Activated naive CD4-positive, alpha-beta T cell treated with anti-CD3 and anti-CD28 coated beads, Interleukin-2, amount 10 ng/mL, durations not matched to agents 7 days and 5 days (primary cell): Measurements from ENCODE around the gene CNOT1.

Source experiments
- CTCF ChIA-PET: fragments of 350-600 bp; sonication (Branson Sonifier 250); formaldehyde crosslinking; loops from one replicate; lab custom pipeline; 2021; ENCODE audit warnings: antibody characterized with exemption; lab: Charles Lee
- DNase-seq: peaks from one replicate; pipeline ENCODE4 v3.0.0-alpha.2; 2020
- H3K27ac Mint-ChIP-seq: one replicate; pipeline ENCODE4 v1.8.0; 2021; ENCODE audit warnings: mild to moderate bottlenecking, moderate library complexity, mixed read lengths
- H3K27me3 Mint-ChIP-seq: one replicate; pipeline ENCODE4 v1.8.0; 2021; ENCODE audit warnings: mild to moderate bottlenecking, mixed read lengths
- H3K36me3 Mint-ChIP-seq: one replicate; pipeline ENCODE4 v1.8.0; 2021; ENCODE audit warnings: mixed read lengths
- H3K4me1 Mint-ChIP-seq: one replicate; pipeline ENCODE4 v1.8.0; 2021; ENCODE audit warnings: mixed read lengths
- H3K4me3 Mint-ChIP-seq: one replicate; pipeline ENCODE4 v1.8.0; 2021; ENCODE audit warnings: mild to moderate bottlenecking, moderate library complexity, mixed read lengths
- H3K9me3 Mint-ChIP-seq: one replicate; pipeline ENCODE4 v1.8.0; 2021; ENCODE audit warnings: mixed read lengths

The CNOT1 gene

DNA sequence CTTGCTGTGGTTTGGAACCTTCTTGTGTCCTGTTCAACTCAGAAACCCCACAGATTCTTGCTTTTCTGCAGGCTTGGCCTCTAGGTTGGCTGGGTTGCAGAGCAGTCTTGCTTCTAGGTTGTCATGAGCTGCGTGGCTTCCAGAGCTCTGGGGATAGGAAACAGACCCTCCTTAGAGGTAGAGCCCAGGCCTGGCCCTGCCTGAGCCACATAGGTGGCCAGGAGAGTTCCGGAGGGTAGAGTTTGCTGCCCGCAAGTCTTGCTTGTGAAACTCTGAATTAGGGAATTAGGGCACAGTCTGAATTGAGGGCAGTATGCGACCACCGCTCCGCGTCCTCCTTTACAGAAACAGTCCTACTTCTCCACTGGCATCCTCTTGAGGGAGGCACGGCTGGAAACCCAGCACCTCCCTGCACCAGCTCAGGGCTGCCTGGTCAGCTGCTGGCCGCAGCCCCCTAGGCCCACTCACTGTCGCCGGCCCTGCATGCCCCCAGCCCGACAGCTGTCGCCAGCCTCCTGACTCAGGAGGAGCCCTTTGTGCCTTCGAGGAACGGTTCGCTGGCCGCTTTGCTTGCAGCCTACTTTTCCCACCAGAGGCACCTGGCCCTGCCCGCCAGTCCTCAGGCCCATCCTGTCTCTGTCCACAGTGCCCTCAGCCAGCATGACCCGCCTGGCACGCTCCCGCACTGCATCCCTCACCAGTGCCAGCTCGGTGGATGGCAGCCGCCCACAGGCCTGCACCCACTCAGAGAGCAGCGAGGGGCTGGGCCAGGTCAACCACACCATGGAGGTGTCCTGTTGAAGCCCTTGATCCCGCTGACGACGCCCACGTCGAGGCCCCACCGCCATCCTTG lies 118.6 kb downstream of the CNOT1 start:
- Mint-ChIP-seq H3K4me1 (peaks cover 9% of the 10 kb centered on the region), H3K27ac (no peak overlapping the region)
- CTCF ChIA-PET = interaction anchor here (1.1 to 4.4 kb wide), 5 partner anchors 9 to 245 kb away, joined by 3 to 42 read pairs (median 6); partner anchors contain the start of gene SLC38A7

DNA sequence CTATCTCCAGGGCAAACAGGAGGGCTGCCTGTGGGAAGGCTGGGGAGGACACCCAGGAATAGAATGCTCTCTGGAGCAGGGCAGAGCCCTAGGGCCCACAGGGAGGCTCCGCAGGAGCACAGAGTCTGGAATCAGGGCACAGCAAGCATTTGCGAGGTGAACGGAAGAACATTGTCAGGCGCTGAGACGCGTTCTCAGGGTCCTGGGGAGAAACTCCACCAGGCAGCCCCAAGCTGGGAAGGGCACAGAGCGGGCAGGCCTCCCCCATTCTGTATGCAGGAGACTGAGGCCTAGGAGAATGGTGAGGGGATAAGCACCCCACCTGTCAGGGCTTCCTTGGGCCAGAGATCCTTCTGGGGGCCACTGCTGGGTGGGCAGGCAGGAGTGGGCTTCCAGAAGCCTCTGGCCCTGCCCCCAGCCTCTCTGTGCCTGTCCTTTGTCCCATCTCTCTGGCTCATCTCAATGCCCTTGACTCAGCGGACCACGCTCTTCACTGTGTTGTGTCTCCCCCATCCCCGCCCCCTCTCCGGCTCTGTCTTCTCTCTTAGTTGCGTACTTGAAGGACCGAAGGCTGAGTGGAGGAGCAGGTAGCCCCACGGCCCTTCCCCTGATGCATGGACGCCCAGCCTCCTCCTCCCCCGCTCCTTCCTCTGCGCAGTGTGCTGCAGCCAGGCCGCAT lies 119.4 kb downstream of the CNOT1 start:
- no peaks in the 10 kb centered on the region for H3K36me3 Mint-ChIP-seq
- H3K9me3 Mint-ChIP-seq = no peaks in the 10 kb centered on the region
- H3K27me3 Mint-ChIP-seq = peaks cover 4% of the 10 kb centered on the region
- CTCF ChIA-PET = interaction anchor here (4.4 kb wide), 1 partner anchor 246 kb away, joined by 42 read pairs; no protein-coding TSS in a partner anchor
- H3K4me1 Mint-ChIP-seq = peaks cover 6% of the 10 kb centered on the region
- no peak overlapping the region for H3K27ac Mint-ChIP-seq
- DNase-seq = no peak
- H3K4me3 Mint-ChIP-seq = no peak overlapping the region

More for the DNA sequence above, 118.6 kb downstream of the CNOT1 start:
- Mint-ChIP-seq H3K27me3 (peaks cover 4% of the 10 kb centered on the region), H3K36me3 (no peaks in the 10 kb centered on the region), H3K4me3 (no peak overlapping the region), H3K9me3 (no peaks in the 10 kb centered on the region)
- DNase-seq = no peak

DNA sequence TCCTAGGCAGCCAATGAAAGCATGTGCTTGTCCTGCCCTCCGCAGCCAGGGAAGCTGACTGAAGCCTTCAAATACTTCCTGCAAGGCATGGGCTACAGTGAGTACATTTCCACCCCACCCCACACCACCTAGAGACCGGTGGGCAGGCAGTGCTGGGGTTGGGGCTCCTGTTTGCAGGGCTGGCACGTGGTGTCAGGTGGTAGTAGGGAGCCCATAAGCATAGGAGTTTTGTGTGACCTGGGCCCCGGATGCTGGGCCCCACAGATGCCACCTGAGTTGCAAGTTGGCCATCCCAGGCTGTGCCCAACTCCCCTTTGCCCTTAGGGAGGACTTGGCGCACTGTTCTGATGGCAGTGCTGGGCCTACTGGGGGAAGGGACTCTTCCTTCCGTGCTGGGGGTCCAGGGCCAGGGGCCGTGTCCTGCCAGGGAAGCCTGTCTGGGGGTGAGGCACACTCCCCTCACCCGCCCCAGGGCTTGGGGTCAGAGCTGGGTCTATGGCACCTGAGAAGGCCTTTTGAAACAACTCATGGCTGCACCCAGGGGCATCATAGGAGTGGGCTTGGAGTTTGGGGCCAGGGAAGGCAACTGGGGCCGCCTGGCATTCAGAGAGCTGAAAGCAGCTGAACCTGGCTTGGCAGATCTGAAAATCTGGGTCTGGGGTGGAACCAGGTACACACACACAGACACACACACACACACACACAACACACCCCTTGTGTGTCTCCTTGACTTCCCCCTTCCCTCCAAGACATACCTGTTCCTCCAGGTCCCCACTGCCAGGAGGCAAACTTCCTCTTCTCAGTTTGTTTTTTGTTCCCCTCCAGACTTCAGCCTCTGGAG lies 120.2 kb downstream of the CNOT1 start:
- CTCF ChIA-PET = interaction anchor here (0.9 kb wide), 1 partner anchor 9 kb away, joined by 3 read pairs; no protein-coding TSS in a partner anchor
- H3K4me1 Mint-ChIP-seq = no peaks in the 10 kb centered on the region
- no peak overlapping the region for H3K4me3 Mint-ChIP-seq
- H3K9me3 Mint-ChIP-seq = no peaks in the 10 kb centered on the region
- peaks cover 4% of the 10 kb centered on the region for H3K27me3 Mint-ChIP-seq
- no peak overlapping the region for H3K27ac Mint-ChIP-seq
- H3K36me3 Mint-ChIP-seq = no peaks in the 10 kb centered on the region
- no peak for DNase-seq

DNA sequence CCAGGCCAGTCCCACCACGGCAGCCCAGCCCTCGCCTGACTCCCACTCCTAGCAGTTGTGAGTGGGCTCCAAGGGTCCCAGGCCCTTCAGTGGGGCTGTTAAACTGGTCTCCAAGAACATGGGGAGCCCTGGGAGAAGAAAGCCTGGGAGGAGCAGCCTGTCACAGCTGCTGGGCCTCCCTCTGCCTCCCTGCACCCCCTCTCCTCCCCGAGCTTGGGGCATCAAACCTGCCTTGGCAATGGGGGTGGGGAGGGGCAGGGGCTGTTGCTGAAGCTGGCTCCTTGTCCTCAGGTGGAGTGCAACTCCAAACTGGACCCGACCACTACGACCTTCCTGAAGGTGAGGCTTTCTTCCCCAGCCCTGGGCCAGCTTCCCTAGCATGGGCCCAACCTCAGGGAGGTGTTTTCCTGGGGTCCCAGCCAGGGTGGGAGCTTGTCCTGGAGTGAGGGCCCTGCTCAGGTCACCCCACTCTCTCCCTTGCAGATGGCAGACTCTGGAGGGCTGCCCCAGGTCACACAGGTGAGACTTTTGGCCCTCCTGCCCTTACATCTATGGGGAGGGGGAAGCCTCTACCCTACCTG lies 120.9 kb downstream of the CNOT1 start:
- Mint-ChIP-seq H3K27me3 (peaks cover 4% of the 10 kb centered on the region), H3K4me1 (no peaks in the 10 kb centered on the region), H3K27ac (no peak overlapping the region), H3K9me3 (no peaks in the 10 kb centered on the region), H3K4me3 (no peak overlapping the region), H3K36me3 (no peaks in the 10 kb centered on the region)
- CTCF ChIA-PET = interaction anchor here (0.9 kb wide), 1 partner anchor 10 kb away, joined by 3 read pairs; no protein-coding TSS in a partner anchor
- no peak for DNase-seq

DNA sequence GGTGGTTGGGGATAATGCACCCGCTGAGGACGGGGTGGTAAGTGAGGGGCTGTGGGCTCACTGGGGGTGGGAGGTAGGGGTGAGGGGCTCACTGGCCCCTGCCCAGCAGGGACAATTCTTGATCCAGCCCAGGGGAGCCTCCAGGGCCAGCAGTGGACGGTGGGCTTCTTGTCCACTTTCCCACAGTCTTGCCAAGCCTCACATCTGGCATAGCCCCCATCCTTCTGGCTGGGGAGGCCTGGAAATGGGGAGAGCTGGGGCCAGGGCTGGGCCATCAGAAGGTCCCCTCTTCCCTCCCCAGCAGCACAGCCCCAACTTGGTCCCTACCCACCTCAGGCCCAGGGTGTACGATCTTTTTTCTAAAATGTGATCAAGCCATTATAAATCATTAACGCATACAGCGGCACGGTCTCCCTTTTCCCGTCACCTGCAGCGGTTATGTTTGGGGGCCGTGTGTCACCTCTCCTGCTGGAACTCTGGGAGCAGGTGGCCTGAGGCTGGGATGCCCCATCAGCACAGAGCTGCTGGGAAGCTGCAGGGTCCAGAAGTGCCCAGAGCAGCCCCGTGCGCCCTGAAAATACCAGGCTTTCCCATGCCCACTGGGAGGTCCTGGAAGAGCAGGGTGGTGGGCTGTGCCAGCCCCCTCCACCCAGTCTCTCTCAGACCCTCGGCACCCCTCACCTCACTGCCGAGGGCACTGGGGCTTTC lies 121.5 kb downstream of the CNOT1 start:
- H3K27me3 Mint-ChIP-seq = peaks cover 7% of the 10 kb centered on the region
- H3K27ac Mint-ChIP-seq = no peak overlapping the region
- no peak overlapping the region for H3K4me3 Mint-ChIP-seq
- no peaks in the 10 kb centered on the region for H3K4me1 Mint-ChIP-seq
- no peaks in the 10 kb centered on the region for H3K9me3 Mint-ChIP-seq
- H3K36me3 Mint-ChIP-seq = no peaks in the 10 kb centered on the region
- CTCF ChIA-PET = interaction anchor here (0.9 kb wide), 1 partner anchor 11 kb away, joined by 3 read pairs; no protein-coding TSS in a partner anchor
- DNase-seq = no peak

DNA sequence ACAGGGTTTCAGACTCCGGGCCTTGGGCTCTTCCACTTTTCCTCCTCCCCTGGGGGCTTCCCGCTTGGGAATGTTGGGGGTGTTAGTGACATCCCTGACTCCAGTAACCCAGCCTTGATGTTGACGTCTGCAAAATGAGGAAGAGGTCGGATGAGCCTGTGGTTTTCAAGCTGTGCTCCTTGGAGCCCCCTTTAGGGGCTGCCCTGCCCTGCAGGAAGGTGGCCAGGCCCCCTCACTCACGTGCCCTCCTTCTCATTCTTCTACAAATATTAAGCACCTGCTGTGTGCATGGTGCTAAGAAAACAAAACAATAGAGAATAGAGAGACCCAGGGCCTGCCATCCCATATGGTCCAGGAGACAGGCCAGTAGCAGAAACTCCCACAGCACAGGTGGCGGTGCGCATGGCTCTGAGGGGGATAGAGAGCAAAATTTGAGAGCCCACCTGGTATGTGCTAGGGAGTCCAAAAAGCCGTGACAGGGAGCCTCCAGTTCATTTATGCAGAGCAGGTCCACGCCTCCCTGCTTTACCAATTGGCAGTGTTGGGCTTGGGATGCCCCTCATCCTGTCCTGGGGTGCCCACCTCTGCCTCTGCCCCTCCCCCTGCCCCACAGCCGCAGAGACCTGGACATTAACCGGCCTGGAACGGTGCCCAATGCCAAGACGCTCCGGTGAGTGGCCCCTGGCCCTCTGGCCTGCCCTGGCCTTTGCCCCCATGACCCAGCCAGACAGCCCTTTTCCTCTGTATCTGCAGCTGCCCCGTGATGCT lies 122.2 kb downstream of the CNOT1 start:
- Mint-ChIP-seq H3K9me3 (no peaks in the 10 kb centered on the region), H3K4me1 (no peaks in the 10 kb centered on the region), H3K27me3 (peaks cover 14% of the 10 kb centered on the region), H3K4me3 (no peak overlapping the region), H3K27ac (no peak overlapping the region), H3K36me3 (no peaks in the 10 kb centered on the region)
- CTCF ChIA-PET = interaction anchor here (1.7 kb wide), 1 partner anchor 171 kb away, joined by 5 read pairs; no protein-coding TSS in a partner anchor
- DNase-seq = no peak

DNA sequence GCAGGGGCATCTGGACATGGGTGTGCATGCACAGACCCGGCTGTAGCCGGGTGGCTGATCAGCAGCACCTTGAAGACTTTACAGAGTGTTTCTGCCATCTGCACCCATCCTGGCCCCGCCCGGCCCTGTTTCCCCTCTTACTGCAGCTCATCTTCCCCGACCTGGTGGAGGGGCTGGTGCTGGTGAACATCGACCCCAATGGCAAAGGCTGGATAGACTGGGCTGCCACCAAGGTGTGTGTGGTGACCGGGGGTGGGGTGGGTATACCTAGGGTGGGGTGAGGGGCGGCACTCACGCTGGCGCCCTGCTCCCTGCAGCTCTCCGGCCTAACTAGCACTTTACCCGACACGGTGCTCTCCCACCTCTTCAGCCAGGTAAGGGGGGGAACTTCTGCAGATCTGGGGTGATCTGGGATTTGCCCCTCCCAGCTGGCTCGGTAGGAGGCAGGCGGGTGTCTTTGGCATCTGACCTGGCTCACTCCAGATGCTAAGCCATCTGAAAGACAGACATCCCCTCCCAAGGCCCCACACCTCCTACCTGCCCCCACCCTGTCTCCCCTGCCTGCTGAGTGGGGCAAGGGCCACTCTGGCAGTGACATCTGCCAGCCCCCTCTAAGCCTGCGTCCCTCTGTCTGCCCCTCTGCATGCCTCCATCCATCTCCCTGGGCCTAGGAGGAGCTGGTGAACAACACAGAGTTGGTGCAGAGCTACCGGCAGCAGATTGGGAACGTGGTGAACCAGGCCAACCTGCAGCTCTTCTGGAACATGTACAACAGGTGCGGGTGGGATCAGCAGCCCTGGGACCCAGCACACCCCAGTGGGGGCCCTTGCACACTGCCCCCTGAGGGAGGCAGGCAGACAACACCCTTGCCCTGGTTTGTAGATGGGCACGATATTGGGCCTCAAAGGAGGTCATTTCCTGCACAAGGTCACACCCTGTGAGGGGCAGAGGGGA lies 123.1 kb downstream of the CNOT1 start:
- H3K4me1 Mint-ChIP-seq = peaks cover 5% of the 10 kb centered on the region
- no peak for DNase-seq
- CTCF ChIA-PET = interaction anchor here (1.1 to 1.7 kb wide), 2 partner anchors 170 to 250 kb away, joined by 3 to 5 read pairs; no protein-coding TSS in a partner anchor
- no peak overlapping the region for H3K4me3 Mint-ChIP-seq
- H3K9me3 Mint-ChIP-seq = no peaks in the 10 kb centered on the region
- H3K27ac Mint-ChIP-seq = no peak overlapping the region
- H3K27me3 Mint-ChIP-seq = peaks cover 22% of the 10 kb centered on the region
- H3K36me3 Mint-ChIP-seq = no peaks in the 10 kb centered on the region

DNA sequence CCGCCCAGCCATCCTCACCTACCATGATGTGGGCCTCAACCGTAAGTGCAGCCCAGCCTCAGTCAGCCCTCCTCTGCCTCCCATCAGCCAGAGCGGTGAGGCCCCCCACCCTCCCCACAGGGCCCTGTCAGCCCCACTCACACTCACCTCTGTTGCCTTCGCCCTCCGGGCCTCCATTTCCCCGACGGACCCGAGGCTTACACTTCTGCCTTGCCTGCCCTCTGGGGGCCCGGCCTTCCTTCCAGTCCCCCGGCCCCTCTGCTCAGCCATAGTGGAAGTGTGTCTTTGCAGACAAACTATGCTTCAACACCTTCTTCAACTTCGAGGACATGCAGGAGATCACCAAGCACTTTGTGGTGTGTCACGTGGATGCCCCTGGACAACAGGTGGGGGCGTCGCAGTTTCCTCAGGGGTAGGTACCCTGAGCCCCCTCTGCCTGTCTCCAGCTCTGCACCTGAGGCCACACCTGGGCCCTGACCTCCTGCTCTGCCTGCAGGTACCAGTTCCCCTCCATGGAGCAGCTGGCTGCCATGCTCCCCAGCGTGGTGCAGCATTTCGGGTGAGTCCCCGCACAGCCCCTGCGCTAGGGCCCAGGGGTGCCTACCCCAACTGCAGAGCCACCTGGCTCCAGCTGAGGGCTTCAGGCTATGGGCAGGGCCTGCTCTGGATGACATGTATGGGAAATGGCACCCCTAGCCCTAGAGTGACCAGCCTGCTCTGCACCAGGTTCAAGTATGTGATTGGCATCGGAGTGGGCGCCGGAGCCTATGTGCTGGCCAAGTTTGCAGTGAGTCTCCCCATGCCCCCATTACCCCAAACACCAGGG lies 125.5 kb downstream of the CNOT1 start:
- peaks cover 12% of the 10 kb centered on the region for H3K4me1 Mint-ChIP-seq
- CTCF ChIA-PET = no interaction called here
- H3K27me3 Mint-ChIP-seq = peaks cover 45% of the 10 kb centered on the region
- H3K9me3 Mint-ChIP-seq = no peaks in the 10 kb centered on the region
- DNase-seq = no peak
- H3K27ac Mint-ChIP-seq = no peak overlapping the region
- H3K36me3 Mint-ChIP-seq = no peaks in the 10 kb centered on the region
- H3K4me3 Mint-ChIP-seq = no peak overlapping the region

DNA sequence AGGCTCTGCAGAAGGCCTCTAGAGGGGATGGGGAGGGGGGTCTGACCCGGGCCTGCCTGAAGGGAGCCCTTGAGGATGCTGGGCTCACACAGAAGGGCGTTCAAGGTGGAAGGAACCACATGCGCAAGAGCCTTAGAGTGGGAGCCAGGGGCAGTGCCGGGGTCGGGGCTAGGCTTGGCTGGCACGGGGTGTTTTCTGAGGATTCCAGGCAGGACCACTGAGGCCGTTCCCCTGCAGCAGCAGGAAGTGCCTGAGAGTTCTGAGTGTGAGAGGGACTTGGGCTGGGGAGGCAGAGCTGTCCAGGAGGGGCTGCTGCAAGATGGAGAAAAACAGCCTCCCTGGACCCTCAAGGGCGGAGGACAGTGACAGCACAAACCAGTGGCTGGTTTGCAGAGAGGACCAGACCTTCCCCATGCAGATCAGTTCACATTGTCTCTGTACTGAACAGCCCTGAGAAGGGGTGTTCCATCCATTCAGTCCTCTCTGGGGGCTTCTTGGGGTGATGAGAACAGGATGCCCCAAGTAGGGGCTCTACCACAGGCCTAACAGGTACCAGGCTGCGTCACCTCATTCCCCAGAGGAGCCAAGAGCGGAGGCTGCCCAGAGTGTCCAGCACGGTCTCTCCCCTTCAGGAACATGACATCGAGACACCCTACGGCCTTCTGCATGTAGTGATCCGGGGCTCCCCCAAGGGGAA lies 126.3 kb downstream of the CNOT1 start:
- no peak overlapping the region for H3K4me3 Mint-ChIP-seq
- H3K9me3 Mint-ChIP-seq = no peaks in the 10 kb centered on the region
- no peak for DNase-seq
- peaks cover 12% of the 10 kb centered on the region for H3K4me1 Mint-ChIP-seq
- CTCF ChIA-PET = no interaction called here
- H3K36me3 Mint-ChIP-seq = no peaks in the 10 kb centered on the region
- H3K27me3 Mint-ChIP-seq = peaks cover 48% of the 10 kb centered on the region
- no peak overlapping the region for H3K27ac Mint-ChIP-seq

DNA sequence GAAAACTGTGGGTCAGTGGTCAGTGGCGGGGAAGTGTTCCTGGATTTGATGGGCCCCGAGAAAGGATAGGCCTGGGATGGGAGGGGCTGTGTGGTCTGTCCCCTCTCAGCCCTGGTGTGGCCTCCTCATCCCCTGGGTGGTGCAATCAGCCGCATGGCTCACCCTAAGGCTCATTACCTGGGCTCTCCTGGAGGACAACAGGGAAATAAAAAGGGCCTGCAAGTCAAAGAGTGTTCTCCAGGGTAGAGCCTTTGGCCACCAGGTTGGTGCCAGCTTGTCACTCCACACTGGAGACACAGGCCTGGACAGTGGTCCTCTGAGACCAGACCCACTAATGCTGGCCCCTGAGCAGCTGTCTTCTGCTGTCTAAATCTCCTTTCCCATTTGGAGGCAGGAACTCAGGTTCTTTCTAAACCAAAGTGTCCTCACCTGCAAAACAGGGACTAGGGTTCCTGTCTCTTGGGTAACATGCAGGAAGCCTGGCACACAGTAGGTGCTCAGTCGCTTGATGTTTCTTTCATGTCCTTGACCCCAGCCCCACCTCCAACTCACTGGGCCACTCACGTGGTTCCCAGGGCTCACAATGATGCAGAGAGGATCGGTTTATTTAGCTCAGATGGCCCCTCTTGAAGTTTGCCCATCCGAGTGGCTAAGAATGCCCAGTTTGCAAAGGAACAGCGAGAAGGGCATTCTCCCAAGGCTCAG lies 127.3 kb downstream of the CNOT1 start:
- no peak overlapping the region for H3K4me3 Mint-ChIP-seq
- CTCF ChIA-PET = no interaction called here
- no peaks in the 10 kb centered on the region for H3K36me3 Mint-ChIP-seq
- no peak overlapping the region for H3K27ac Mint-ChIP-seq
- H3K9me3 Mint-ChIP-seq = no peaks in the 10 kb centered on the region
- no peak for DNase-seq
- H3K27me3 Mint-ChIP-seq = peaks cover 56% of the 10 kb centered on the region
- peaks cover 12% of the 10 kb centered on the region for H3K4me1 Mint-ChIP-seq
